CD14-positive monocyte (primary cell): ENCODE measurements around the gene TTC23. TPM values are rescaled to one million over a fixed set of nuclear protein-coding genes. Genes with fewer than 3 reads are reported as not detected.

Experiments
- DNase-seq, 3 donors: peaks; one replicate each; pipeline ENCODE4 v3.0.0-alpha.2; 2011 to 2022
- H2AFZ ChIP-seq: 2 replicates; pipeline ENCODE4 v1.6.0; 2012; ENCODE audit warnings: mild to moderate bottlenecking, low read depth, low read length, inconsistent platforms; ENCODE audit not compliant: insufficient read depth, poor library complexity, severe bottlenecking
- H3K27ac ChIP-seq, 2 donors: 1 replicate in 1 of 2; 2 replicates in 1 of 2; pipeline ENCODE4 v1.5.1; 2012 to 2013; ENCODE audit warnings: low read length in 2 of 2, control low read depth in 1 of 2, inconsistent platforms in 1 of 2, low read depth in 1 of 2, mild to moderate bottlenecking in 1 of 2
- H3K27me3 ChIP-seq, 2 donors: one replicate each; pipeline versions ENCODE4 v1.6.0 to v1.6.1; 2011 to 2013; ENCODE audit warnings: low read length in 2 of 2; ENCODE audit not compliant: control insufficient read depth in 2 of 2, insufficient read depth in 2 of 2
- H3K36me3 ChIP-seq, 2 donors: replicated peaks in 1 of 2; 1 replicate in 1 of 2; 2 replicates in 1 of 2; pipeline versions ENCODE4 v1.5.1 to v1.6.1; 2012 to 2013; ENCODE audit warnings: low read length in 2 of 2, control low read depth in 1 of 2, inconsistent platforms in 1 of 2, mild to moderate bottlenecking in 1 of 2; ENCODE audit not compliant: insufficient read depth in 2 of 2, control insufficient read depth in 1 of 2
- H3K4me1 ChIP-seq, 2 donors: 1 replicate in 1 of 2; 2 replicates in 1 of 2; pipeline versions ENCODE4 v1.5.1 to v1.6.1; 2012 to 2013; ENCODE audit warnings: low read length in 2 of 2, control low read depth in 1 of 2, inconsistent platforms in 1 of 2, mild to moderate bottlenecking in 1 of 2, moderate library complexity in 1 of 2; ENCODE audit not compliant: insufficient read depth in 2 of 2, control insufficient read depth in 1 of 2
- H3K4me2 ChIP-seq: replicated peaks from 2 replicates; pipeline ENCODE3; 2012; ENCODE audit warnings: low read length, moderate library complexity, mild to moderate bottlenecking; ENCODE audit not compliant: poor library complexity, severe bottlenecking; ENCODE audit errors: extremely low read depth
- H3K4me3 ChIP-seq, 3 experiments: fragments of 200-600 bp in 1 of 3; sonication (generic) in 1 of 3; replicated peaks in 1 of 3; 1 replicate in 2 of 3; 2 replicates in 1 of 3; pipeline ENCODE4 v1.5.1; 2011 to 2013; ENCODE audit warnings: low read length in 3 of 3, mild to moderate bottlenecking in 3 of 3, control low read depth in 2 of 3, low read depth in 2 of 3, inconsistent platforms in 1 of 3, moderate library complexity in 1 of 3
- H3K79me2 ChIP-seq: 2 replicates; pipeline ENCODE4 v1.6.0; 2012; ENCODE audit warnings: mild to moderate bottlenecking, control low read depth, inconsistent platforms, low read length, moderate library complexity; ENCODE audit not compliant: insufficient read depth
- H3K9ac ChIP-seq: 2 replicates; pipeline ENCODE4 v1.6.0; 2017; ENCODE audit warnings: low read length, mild to moderate bottlenecking; ENCODE audit not compliant: insufficient read depth, poor library complexity, severe bottlenecking
- H3K9me3 ChIP-seq, 2 donors: replicated peaks in 1 of 2; 1 replicate in 1 of 2; 2 replicates in 1 of 2; pipeline versions ENCODE4 v1.5.1 to v1.6.1; 2012 to 2013; ENCODE audit warnings: low read length in 2 of 2, control low read depth in 1 of 2; ENCODE audit not compliant: control insufficient read depth in 1 of 2, insufficient read depth in 1 of 2
- H4K20me1 ChIP-seq: 2 replicates; pipeline ENCODE4 v1.6.0; 2012; ENCODE audit warnings: mild to moderate bottlenecking, low read length, control low read depth, moderate library complexity; ENCODE audit not compliant: insufficient read depth
- H3K27ac Mint-ChIP-seq, 7 donors: one replicate each; pipeline ENCODE4 v1.8.0; 2020; ENCODE audit warnings: mild to moderate bottlenecking in 7 of 7, mixed read lengths in 7 of 7, moderate library complexity in 6 of 7, inconsistent platforms in 2 of 7
- H3K27me3 Mint-ChIP-seq, 3 donors: one replicate each; pipeline ENCODE4 v1.8.0; 2021 to 2022; ENCODE audit warnings: low read depth in 3 of 3, mild to moderate bottlenecking in 3 of 3, mixed read lengths in 3 of 3, moderate library complexity in 3 of 3, inconsistent platforms in 1 of 3
- H3K36me3 Mint-ChIP-seq, 2 donors: one replicate each; pipeline ENCODE4 v1.8.0; 2020; ENCODE audit warnings: mixed read lengths in 2 of 2, inconsistent platforms in 1 of 2, mild to moderate bottlenecking in 1 of 2
- H3K4me1 Mint-ChIP-seq: one replicate; pipeline ENCODE4 v1.8.0; 2020; ENCODE audit warnings: mild to moderate bottlenecking, mixed read lengths
- H3K4me3 Mint-ChIP-seq, 2 donors: one replicate each; pipeline ENCODE4 v1.8.0; 2020; ENCODE audit warnings: mild to moderate bottlenecking in 2 of 2, mixed read lengths in 2 of 2, moderate library complexity in 1 of 2
- H3K9me3 Mint-ChIP-seq, 7 donors: one replicate each; pipeline ENCODE4 v1.8.0; 2020 to 2022; ENCODE audit warnings: mixed read lengths in 7 of 7, mild to moderate bottlenecking in 6 of 7, moderate library complexity in 6 of 7, inconsistent platforms in 2 of 7
- CTCF ChIP-seq: fragments of 200-600 bp; IDR thresholded peaks from one replicate; pipeline ENCODE4 v1.8.0; 2022; ENCODE audit warnings: antibody characterized with exemption, mild to moderate bottlenecking
- WGBS: methylation state at CpG from one replicate; pipeline ENCODE4 v1.1.5; 2013; ENCODE audit warnings: missing lambda C conversion rate; ENCODE audit not compliant: insufficient coverage; 5-methylcytosine and 5-hydroxymethylcytosine counted together
- intact Hi-C, 2 donors: fragments of 100-400 bp; cut with micrococcal nuclease; formaldehyde crosslinking; loops; one replicate each; pipeline versions ENCODE4 v1.15.0 to v1.15.1; 2023
- polyA plus RNA-seq, 3 donors: library from polyadenylated mRNA; depleted of rRNA in 1 of 3; unstranded in 2 of 3; stranded (reverse) in 1 of 3; fragments of 300-500 nt in 2 of 3; fragments of >200 nt in 1 of 3; fragmentation: Illumina TruSeq in 2 of 3; gene quantifications; 1 replicate in 2 of 3; 2 replicates in 1 of 3; pipeline ENCODE4 v1.2.3, GENCODE V29; 2012 to 2021

The TTC23 gene
- polyA plus RNA-seq, 3 donors, result 0.51 to 0.55 TPM; not detected in 1

- no peak within 1 kb of the TSS for H3K9ac ChIP-seq
- peaks cover 0 to 9% of the 10 kb centered on the region in 2 donors for H3K9me3 ChIP-seq
- peak within 1 kb of the TSS in 2 of 3 experiments; percentile 40 to 69 for H3K4me3 ChIP-seq
- WGBS, result 3% methylated on average over 91 of the region's 91 CpGs
- no peak within 1 kb of the TSS for H3K27ac ChIP-seq
- peak; percentile 19 to 53 (median 39) for DNase-seq
- H3K4me2 ChIP-seq, result peak within 1 kb of the TSS; percentile 72
- Mint-ChIP-seq H3K27ac (no peak within 1 kb of the TSS), H3K36me3 (no peaks in the 10 kb centered on the region), H3K4me3 (peak within 1 kb of the TSS; percentile 68 to 86), H3K4me1 (peaks cover 31% of the 10 kb centered on the region), H3K9me3 (peaks cover 0 to 16% (median 4%) of the 10 kb centered on the region in 7 donors), H3K27me3 (peaks cover 54 to 71% (median 71%) of the 10 kb centered on the region in 3 donors)
- intact Hi-C loops, result loop anchor here (5.0 kb wide), 1 partner anchor 107 kb away; no protein-coding TSS in a partner anchor
- no peaks in the 10 kb centered on the region for H3K36me3 ChIP-seq
- TF ChIP-seq CTCF, result peak; percentile 57
- H3K4me1 ChIP-seq, result peaks cover 8 to 25% of the 10 kb centered on the region in 2 donors
- peaks cover 24 to 68% of the 10 kb centered on the region in 2 donors for H3K27me3 ChIP-seq
- H2AFZ ChIP-seq, result peak within 1 kb of the TSS; percentile 65
- H3K79me2 ChIP-seq, result no peaks in the 10 kb centered on the region
- no peaks in the 10 kb centered on the region for H4K20me1 ChIP-seq
Measured at GRCh38 chr15:99104788-99105513, 144.4 kb downstream of the TTC23 start, which contains the start of gene SYNM. Gene SYNM, plus strand, starts transcription at chr15:99105080. Its CDS starts 120 bp downstream, at chr15:99105200.

GRCh38 chr15:99103279-99103678, 146.1 kb downstream of the TTC23 start:
- H4K20me1 ChIP-seq, result no peaks in the 10 kb centered on the region
- intact Hi-C loops, result loop anchor here (5.0 kb wide), 1 partner anchor 109 kb away; no protein-coding TSS in a partner anchor
- no peak overlapping the region for H3K9ac ChIP-seq
- no peak overlapping the region for H3K27ac Mint-ChIP-seq
- H3K27me3 ChIP-seq, result peaks cover 24 to 77% of the 10 kb centered on the region in 2 donors
- H3K36me3 Mint-ChIP-seq, result no peaks in the 10 kb centered on the region
- H3K4me1 ChIP-seq, result peaks cover 8 to 25% of the 10 kb centered on the region in 2 donors
- H3K9me3 Mint-ChIP-seq, result peaks cover 0 to 16% (median 4%) of the 10 kb centered on the region in 7 donors
- no peak overlapping the region for H3K4me2 ChIP-seq
- H3K27ac ChIP-seq, result no peak overlapping the region
- peaks cover 32% of the 10 kb centered on the region for H3K4me1 Mint-ChIP-seq
- peak overlapping the region in 1 of 2 donors; percentile 46 for H3K4me3 Mint-ChIP-seq
- H2AFZ ChIP-seq, result no peak overlapping the region
- WGBS, result 83% methylated on average over 1 of the region's 2 CpGs
- no peaks in the 10 kb centered on the region for H3K79me2 ChIP-seq
- H3K9me3 ChIP-seq, result peaks cover 0 to 9% of the 10 kb centered on the region in 2 donors
- TF ChIP-seq CTCF, result no peak
- peaks cover 57 to 81% (median 79%) of the 10 kb centered on the region in 3 donors for H3K27me3 Mint-ChIP-seq
- no peak for DNase-seq
- no peak overlapping the region for H3K4me3 ChIP-seq
- no peaks in the 10 kb centered on the region for H3K36me3 ChIP-seq
